SK-N-MC (cell line): Measurements from ENCODE around the gene NCR1.
"Not testable (repeated sequence)": the region's sequence is repeated elsewhere in the genome, so short reads cannot be mapped to it uniquely, and the experiment has no call there.

Source experiments
- DNase-seq: peaks from one replicate; pipeline ENCODE4 v3.0.0-alpha.2; 2011; ENCODE audit warnings: low read depth, low spot score
- H3K27ac ChIP-seq: fragments of 200-600 bp; sonication (generic); 2 replicates; pipeline ENCODE4 v1.5.1; 2016; ENCODE audit warnings: mixed run types
- H3K36me3 ChIP-seq: fragments of 200-600 bp; sonication (generic); 2 replicates; pipeline ENCODE4 v1.6.1; 2017; ENCODE audit warnings: antibody characterized with exemption, low read length, mixed read lengths; ENCODE audit not compliant: insufficient read depth
- H3K4me3 ChIP-seq: fragments of 200-600 bp; sonication (generic); 2 replicates; pipeline ENCODE4 v1.5.1; 2016
- H3K9ac ChIP-seq: fragments of 200-600 bp; sonication (generic); 2 replicates; pipeline ENCODE4 v1.8.0; 2017; ENCODE audit warnings: mixed run types, mixed read lengths; ENCODE audit not compliant: insufficient read length
- H3K9me3 ChIP-seq: fragments of 200-600 bp; sonication (generic); 2 replicates; pipeline ENCODE4 v1.6.1; 2017; ENCODE audit warnings: low read depth, mild to moderate bottlenecking, antibody characterized with exemption, low read length, moderate library complexity, mixed read lengths
- EZH2 ChIP-seq: fragments of 200-600 bp; sonication (generic); IDR thresholded peaks from one replicate; pipeline ENCODE4 v1.6.1; 2017; ENCODE audit warnings: antibody characterized with exemption
- FOXP2 ChIP-seq: optimal IDR thresholded peaks from 2 replicates; pipeline ENCODE3; 2011; ENCODE audit warnings: mild to moderate bottlenecking, moderate library complexity; ENCODE audit not compliant: insufficient read depth; ENCODE audit errors: extremely low read length, control extremely low read depth
- POLR2AphosphoS5 ChIP-seq: IDR thresholded peaks from 2 replicates; pipeline ENCODE4 v1.6.1; 2012; ENCODE audit warnings: mild to moderate bottlenecking, low read depth, low read length, borderline replicate concordance

The NCR1 gene

DNA sequence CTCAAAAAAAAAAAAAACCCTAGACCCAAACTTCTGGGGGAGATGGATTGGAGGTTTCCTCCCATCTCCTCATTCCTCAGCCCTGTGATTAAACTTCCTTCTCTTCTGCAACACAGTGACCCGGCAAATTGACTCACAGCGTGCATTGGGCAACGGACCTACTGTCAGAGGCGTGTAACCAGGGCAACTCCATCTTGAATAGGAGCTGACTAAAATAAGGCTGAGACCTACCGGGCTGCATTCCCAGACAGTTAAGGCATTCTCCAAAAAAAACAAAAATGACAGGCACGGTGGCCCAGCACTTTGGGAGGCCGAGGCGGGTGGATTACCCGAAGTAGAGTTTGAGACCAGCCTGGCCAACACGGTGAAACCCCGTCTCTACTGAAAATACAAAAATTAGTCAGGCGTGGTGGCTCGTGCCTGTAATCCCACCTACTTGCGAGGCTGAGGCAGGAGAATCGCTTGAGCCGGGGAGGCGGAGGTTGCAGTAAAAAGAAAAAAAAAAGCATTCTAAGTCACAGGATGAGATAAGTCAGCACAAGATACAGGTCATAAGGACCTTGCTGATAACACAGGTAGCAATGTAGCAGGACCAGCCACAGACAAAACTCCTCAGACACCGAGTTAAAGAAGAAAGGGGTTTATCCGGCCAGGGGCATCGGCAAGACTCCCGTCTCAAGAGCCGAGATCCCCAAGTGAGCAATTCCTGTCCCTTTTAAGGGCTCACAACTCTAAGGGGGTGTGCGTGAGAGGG is 46.8 kb downstream of the NCR1 start:
- TF ChIP-seq FOXP2 (no peak), EZH2 (no peak), POLR2AphosphoS5 (no peak)
- H3K36me3 ChIP-seq, result no peaks in the 10 kb centered on the region
- H3K4me3 ChIP-seq, result no peak overlapping the region
- no peak overlapping the region for H3K9ac ChIP-seq
- no peak for DNase-seq
- no peak overlapping the region for H3K27ac ChIP-seq
- no peaks in the 10 kb centered on the region for H3K9me3 ChIP-seq

DNA sequence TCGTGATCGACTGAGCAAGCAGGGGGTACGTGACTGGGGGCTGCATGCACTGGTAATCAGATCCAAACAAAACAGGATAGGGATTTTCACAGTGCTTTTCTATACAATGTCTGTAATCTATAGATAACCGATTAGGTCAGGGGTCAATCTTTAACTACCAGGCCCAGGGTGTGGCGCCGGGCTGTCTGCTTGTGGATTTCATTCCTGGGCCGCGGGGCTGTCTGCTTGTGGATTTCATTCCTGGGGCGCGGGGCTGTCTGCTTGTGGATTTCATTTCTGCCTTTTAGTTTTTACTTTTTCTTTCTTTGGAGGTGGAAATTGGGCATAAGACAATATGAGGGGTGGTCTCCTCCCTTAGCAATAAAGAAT is 47.4 kb downstream of the NCR1 start:
- H3K9me3 ChIP-seq, H3K9ac ChIP-seq, H3K4me3 ChIP-seq, H3K36me3 ChIP-seq, DNase-seq, H3K27ac ChIP-seq: not testable (repeated sequence)

DNA sequence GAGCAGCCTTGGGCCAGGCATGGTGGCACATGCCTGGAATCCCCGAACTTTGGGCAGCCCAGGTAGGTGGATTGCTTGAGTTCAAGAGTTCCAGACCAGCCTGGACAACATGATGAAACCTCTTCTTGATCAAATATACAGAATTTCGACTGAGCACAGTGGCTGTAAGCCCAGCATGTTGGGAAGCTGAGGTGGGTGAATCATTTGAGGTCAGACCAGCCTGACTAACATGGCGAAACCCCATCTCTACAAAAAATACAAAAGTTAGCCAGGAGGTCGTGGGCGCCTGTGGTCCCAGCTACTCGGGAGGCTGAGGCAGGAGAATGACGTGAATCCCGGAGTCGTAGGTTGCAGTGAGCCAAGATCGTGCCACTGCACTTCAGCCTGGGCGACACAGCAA is 49.4 kb downstream of the NCR1 start:
- H3K27ac ChIP-seq, result no peak overlapping the region
- no peak for DNase-seq
- no peaks in the 10 kb centered on the region for H3K9me3 ChIP-seq
- H3K4me3 ChIP-seq, result no peak overlapping the region
- TF ChIP-seq POLR2AphosphoS5, result no peak
- TF ChIP-seq FOXP2, result no peak
- no peak for TF ChIP-seq EZH2
- H3K9ac ChIP-seq, result no peak overlapping the region
- H3K36me3 ChIP-seq, result no peaks in the 10 kb centered on the region

DNA sequence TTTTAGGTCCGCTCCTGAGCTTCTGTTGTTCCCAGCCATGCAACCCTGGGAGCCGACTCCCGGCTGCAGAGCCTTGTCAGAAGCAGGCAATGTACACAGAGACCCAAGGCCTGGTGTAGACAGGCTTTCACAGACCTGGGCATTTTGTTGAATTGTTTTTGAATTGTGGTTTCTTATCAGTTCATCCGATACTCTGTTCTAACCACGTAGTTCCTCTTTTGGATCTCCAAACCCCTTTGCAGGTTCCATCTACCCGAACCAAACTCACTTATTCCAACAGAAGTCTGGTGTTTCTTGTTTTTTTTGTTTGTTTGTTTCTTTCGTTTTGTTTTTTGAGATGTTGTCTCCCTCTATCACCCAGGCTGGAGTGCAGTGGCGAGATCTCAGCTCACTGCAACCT is 53.9 kb downstream of the NCR1 start:
- no peak overlapping the region for H3K9ac ChIP-seq
- DNase-seq, result no peak
- H3K4me3 ChIP-seq, result no peak overlapping the region
- no peaks in the 10 kb centered on the region for H3K9me3 ChIP-seq
- no peak overlapping the region for H3K27ac ChIP-seq
- H3K36me3 ChIP-seq, result no peaks in the 10 kb centered on the region
- no peak for TF ChIP-seq EZH2
- TF ChIP-seq POLR2AphosphoS5, result no peak
- no peak for TF ChIP-seq FOXP2
